Umbilical cord (tissue), 2 donors: ENCODE measurements around the gene PTEN. TPM values are rescaled to one million over a fixed set of nuclear protein-coding genes. Genes with fewer than 3 reads are reported as not detected.
"Not testable (repeated sequence)": the region's sequence is repeated elsewhere in the genome, so short reads cannot be mapped to it uniquely, and the experiment has no call there.

ENCODE experiments used
- DNase-seq: peaks from one replicate; pipeline ENCODE4 v3.0.0-alpha.2; 2015; ENCODE audit warnings: low spot score
- total RNA-seq: library from RNA; depleted of rRNA; stranded (reverse); fragments of >200 nt; gene quantifications from one replicate; pipeline ENCODE4 v1.2.3, GENCODE V29; 2014; ENCODE audit warnings: low replicate concordance; ENCODE audit not compliant: insufficient read depth

PTEN gene
- total RNA-seq, result 114 TPM

DNA sequence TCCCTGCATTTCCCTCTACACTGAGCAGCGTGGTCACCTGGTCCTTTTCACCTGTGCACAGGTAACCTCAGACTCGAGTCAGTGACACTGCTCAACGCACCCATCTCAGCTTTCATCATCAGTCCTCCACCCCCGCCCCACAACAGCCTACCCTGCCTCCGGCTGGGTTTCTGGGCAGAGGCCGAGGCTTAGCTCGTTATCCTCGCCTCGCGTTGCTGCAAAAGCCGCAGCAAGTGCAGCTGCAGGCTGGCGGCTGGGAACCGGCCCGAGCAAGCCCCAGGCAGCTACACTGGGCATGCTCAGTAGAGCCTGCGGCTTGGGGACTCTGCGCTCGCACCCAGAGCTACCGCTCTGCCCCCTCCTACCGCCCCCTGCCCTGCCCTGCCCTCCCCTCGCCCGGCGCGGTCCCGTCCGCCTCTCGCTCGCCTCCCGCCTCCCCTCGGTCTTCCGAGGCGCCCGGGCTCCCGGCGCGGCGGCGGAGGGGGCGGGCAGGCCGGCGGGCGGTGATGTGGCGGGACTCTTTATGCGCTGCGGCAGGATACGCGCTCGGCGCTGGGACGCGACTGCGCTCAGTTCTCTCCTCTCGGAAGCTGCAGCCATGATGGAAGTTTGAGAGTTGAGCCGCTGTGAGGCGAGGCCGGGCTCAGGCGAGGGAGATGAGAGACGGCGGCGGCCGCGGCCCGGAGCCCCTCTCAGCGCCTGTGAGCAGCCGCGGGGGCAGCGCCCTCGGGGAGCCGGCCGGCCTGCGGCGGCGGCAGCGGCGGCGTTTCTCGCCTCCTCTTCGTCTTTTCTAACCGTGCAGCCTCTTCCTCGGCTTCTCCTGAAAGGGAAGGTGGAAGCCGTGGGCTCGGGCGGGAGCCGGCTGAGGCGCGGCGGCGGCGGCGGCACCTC, at the start of gene PTEN, which contains the start of gene KLLN:
Gene PTEN, plus strand, starts transcription at position 573 of the 891 bp plus-strand sequence. CDS start 845 bp downstream, outside the sequence.
Gene KLLN, minus strand, starts transcription at position 481 of the 891 bp plus-strand sequence. CDS start 1,046 bp downstream, outside the sequence.
- peak; percentile 94 for DNase-seq

- DNase-seq, result no peak
These were observed 47.1 kb upstream of the PTEN start for GRCh38 chr10:87816163-87816897.

DNA sequence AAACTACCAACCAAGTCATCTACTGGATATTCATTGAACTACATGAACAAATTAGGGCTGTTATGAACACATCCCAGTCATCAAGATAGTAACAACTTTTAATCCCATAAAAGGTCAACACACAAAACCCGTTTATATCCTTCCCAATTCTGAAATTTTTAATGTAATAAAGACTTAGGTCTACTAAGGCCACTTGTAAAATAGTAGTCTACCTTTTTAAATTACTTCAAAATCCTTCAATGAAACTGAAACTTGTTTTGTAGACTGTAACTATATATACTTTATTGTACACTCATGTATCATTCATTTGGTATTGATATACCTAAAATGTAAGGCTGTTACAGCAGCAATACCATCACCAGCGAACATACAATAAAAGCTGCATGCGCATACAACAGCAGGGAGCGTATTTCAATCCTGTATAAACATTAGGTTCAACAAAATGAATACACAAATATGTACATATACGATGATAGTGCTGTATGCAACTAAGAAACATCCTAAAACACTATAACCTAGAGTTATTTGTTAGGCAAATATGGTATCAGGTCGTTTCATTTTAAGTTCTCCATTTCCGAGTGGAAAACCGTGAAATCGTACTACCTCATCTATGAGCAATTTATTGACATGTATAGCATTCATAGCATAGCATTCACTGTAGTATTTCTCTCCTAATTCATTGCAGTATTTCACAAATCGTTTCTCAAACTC, 46.4 kb upstream of the PTEN start:
- DNase-seq, result no peak

DNA sequence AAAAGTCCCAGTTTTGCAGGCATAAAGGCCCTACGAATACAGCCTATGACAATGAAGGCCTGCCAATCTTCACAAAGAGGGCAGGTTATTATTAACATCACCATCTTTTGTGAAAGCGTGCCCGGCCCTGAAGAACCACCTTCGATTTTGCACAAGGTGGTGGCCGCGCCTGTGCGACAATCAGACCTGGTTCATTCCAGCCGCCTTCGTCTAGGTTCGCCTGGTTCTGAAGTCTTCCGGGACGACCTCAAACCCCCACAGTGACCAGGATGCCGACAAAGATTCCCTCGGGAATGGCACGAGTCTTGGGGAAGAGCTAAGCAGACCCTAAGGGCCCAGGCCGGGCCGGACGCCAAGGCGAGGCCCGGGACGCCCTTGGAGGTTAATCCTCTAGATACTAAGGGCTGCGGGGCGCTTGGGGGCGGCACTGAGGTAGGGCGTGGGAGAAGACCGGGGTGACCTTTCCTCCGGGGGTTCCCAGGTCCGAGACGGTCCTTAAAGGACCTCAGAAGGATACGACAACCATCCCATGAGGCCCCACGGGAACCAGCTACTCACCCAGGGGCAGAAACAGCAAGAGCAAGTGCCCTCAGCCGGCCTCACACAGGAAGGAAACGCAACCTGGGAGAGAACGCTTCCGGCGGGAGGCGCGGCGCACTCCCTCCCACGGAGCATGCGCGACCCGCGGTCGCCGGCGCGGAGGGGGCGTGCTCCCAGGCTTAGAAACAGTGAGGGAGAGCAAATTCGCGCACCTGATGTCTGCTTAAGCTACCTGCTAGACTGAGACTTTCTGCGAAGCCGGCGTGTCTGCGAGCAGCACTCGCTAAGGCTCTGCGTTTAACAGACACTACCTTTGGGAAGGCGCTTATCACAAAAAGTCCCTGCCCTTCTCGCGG, 45.6 kb upstream of the PTEN start, which contains the start of gene ATAD1:
Gene ATAD1, minus strand, starts transcription at position 618 of the 896 bp plus-strand sequence. CDS start 3,627 bp downstream, outside the sequence.
- DNase-seq, result peak; percentile 88

GRCh38 chr10:87818505-87819288, 44.7 kb upstream of the PTEN start:
- DNase-seq, result peak; percentile 8

GRCh38 chr10:87819289-87819585, 44.2 kb upstream of the PTEN start:
- DNase-seq, result no peak

- DNase-seq, result no peak
These were observed 36.8 kb upstream of the PTEN start for GRCh38 chr10:87826653-87827052.

GRCh38 chr10:87827681-87828080, 35.7 kb upstream of the PTEN start:
- no peak for DNase-seq

DNA sequence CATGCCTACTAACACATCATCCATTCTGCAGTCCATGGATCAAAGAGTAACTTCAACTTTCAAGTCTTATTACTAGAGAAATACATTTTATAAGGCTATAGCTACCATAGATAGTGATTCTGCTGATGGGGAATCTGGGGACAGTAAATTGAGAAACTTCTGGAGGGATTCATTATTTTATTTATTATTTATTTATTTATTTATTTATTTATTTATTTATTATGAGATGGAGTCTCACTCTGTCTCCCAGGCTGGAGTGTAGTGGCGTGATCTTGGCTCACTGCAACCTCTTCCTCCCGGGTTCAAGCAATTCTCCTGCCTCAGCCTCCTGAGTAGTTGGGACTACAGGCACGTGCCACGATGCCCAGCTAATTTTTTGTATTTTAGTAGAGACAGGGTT, 34.4 kb upstream of the PTEN start:
- DNase-seq, result not testable (repeated sequence)

DNA sequence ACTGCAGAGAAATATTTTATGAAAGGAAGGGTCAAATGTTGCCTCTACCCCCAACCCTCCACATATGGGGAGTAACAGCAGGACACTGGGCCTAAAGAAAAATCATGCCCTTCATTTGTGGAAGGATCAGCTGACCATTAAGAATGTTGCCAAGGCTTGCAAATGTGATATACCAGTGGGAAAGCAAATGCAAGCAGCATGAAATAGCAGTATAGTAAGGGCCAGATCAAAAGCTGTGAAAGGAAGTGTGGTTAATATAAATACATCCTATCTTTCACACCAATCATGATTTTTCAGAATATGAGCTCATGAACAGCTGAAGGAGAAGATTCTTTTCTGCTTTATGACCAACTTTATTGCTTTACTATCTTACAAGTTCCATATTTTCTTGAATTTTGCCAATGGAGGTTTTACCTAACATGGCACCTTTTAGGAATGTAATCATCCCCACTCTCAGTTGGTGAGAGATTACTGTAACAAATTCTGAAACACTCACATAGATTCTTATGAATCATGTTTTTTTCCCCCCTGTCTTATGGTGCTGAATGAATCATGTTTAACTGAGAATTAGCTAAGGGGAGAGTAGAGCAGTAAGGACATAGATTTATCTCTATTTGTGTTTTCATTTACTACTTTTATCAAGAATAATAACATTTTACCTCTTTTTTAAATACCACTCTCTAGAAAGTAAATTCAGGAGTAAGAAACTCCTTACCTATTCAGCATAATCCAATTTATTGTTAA, 33.3 kb upstream of the PTEN start:
- no peak for DNase-seq

GRCh38 chr10:87836098-87836497, 27.3 kb upstream of the PTEN start:
- no peak for DNase-seq

- no peak for DNase-seq
These were observed 26.0 kb upstream of the PTEN start for GRCh38 chr10:87837445-87837844.

- DNase-seq, result no peak
These were observed 24.8 kb upstream of the PTEN start for GRCh38 chr10:87838650-87839049.

DNA sequence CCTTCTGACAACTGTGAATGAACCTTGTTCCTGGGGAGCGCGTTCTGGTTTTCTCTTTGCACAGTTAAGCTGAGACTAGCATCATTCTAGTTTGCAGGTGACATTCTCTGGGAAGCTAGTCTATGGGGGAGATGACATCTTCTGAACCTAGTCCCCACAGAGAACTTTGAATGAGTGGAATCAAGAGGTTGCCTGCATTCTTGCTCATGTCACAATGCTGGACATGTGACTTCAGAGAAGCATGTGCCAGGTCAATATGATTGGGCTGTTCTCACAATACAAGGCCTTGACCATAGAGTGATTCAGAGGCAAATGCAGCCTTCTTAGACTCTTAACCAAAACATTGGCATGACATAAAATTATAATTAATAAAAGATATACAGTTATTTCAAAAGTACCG, 22.2 kb upstream of the PTEN start:
- DNase-seq, result no peak

- DNase-seq, result no peak
These were observed 21.2 kb upstream of the PTEN start for GRCh38 chr10:87842220-87842641.

DNA sequence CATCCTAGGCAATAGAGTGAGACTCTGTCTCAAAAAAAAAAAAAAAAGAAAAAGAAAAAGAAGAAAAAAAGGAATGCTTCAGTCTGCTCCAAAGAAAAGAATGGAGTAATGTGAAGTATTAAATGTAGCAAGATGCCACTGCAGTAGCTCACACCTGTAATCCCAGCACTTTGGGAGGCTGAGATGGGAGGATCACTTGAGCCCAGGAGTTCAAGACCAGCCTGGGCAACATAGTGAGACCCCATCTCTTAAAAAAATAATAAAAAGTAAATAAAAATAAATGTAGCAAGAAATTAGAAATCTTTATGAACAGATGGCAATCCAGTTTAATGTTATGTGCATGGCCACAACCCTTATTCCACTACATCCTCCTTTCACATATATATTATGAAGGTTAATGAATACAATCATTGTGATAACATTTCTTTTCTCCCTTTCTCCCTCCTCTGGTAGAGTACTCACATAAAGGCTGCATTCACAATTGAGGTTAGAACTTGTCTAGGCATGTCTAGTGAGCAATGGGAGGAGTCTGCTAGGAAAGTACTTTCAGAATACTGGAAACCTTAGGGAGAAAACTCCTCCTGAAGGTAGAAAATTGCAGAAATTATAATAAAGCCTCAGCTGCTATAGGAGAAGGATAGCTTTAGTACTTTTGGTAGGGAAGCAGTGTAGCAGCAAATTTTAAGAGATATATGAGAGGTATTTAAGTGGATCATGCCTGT, 20.5 kb upstream of the PTEN start:
- no peak for DNase-seq

DNA sequence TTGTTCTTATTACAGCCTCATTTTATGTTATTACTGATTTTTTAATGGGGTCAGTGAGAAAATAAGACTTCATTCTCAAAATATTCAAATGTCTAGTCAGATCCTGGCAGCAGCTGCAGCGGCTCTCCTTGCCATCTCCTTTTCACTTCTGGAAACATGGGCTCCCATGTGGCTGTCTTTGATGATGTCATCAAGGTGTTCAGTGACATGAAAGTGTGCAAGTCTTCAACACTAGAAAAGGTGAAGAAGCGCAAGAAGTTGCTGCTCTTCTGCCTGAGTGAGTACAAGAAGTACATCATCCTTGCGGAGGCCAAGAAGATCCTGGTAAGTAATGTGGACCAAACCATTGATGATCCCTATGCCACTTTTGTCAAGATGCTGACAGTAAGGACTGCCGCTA, 19.7 kb upstream of the PTEN start:
- DNase-seq, result no peak

DNA sequence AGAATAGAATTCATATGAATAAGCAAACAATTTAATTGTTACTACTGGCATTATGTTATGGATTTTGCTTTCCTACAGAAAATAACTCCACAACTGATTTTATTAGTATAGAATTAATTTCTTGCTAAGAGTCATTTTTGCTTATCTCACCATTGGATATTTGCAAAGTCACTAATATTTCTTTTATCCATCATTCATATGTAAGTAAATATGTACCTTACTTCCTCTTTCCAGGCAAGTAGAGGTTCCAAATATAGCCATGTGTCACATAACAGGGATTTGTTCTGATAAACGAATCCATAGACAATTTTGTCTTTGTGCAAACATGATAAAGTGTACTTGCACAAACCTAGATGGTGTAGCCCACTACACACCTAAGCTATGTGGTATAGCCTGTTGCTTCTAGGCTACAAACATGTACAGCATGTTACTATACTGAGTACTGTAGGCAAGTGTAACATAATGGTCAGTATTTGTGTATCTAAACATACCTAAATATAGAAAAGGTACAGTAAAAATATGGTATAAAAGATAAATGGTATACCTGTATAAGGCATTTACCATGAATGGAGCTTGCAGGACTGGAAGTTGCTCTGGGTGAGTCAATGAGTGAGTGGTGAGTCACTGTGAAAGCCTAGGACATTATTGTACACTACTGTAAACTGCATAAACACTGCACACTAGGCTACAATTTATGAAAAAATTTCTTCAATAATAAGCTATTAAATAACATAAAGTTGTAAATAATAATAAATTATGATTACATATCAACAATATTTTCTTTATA, 18.4 kb upstream of the PTEN start:
- DNase-seq, result no peak
